ENCODE data around the gene MEIS2. TPM values are rescaled to one million over a fixed set of nuclear protein-coding genes. Genes with fewer than 3 reads are reported as not detected.

MEIS2 gene
- total and polyA plus RNA-seq, 4 donors: 40.1 to 119 (median 72.0) TPM

DNA sequence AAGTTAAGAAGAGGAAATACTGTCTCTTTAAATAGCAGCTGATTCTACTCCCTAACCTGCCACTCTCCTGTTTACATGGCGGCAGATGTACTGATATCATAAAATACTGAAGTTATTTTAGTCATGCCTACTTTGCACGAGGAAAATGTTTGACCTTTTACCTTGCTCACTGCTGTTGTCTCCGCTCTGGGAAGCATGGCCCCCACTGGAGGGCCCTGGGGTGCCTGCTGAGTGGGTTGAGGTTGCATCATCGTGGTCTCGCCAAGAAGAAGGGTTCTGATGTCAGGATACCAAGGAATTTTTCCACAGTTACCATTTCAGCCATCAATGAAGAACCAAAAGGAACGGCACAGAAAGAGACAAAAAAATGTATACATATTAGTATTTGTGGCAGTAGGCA lies 16.7 kb downstream of the MEIS2 start:
- WGBS (ENCODE audit: insufficient coverage): 52% methylated on average over 2 of the region's 6 CpGs

GRCh38 chr15:37081983-37082382 lies 18.4 kb downstream of the MEIS2 start:
- DNase-seq (ENCODE audit: low read depth in 4 of 6, low spot score in 6 of 6): peak in 1 of 6 donors; percentile 18
- H3K4me3 ChIP-seq (ENCODE audit: low read depth, low read length): no peak overlapping the region
- peaks cover 2% of the 10 kb centered on the region for H3K4me1 ChIP-seq (ENCODE audit: control insufficient read depth, insufficient read depth, low read length)
- no peak overlapping the region for H3K27ac ChIP-seq (ENCODE audit: low read depth, low read length)
- peaks cover 3% of the 10 kb centered on the region for H3K36me3 ChIP-seq (ENCODE audit: control insufficient read depth, insufficient read depth, low read length)
- H3K9me3 ChIP-seq (ENCODE audit: control insufficient read depth, insufficient read depth, low read length): no peaks in the 10 kb centered on the region
- 79% methylated on average over 2 of the region's 5 CpGs for WGBS (ENCODE audit: insufficient coverage)
- H3K27me3 ChIP-seq (ENCODE audit: control insufficient read depth, insufficient read depth, low read length): no peaks in the 10 kb centered on the region

More for the DNA sequence above, 16.7 kb downstream of the MEIS2 start:
- no peak for DNase-seq (ENCODE audit: low read depth in 4 of 6, low spot score in 6 of 6)
- H3K27me3 ChIP-seq (ENCODE audit: control insufficient read depth, insufficient read depth, low read length): no peaks in the 10 kb centered on the region
- peaks cover 3% of the 10 kb centered on the region for H3K36me3 ChIP-seq (ENCODE audit: control insufficient read depth, insufficient read depth, low read length)
- H3K4me3 ChIP-seq (ENCODE audit: low read depth, low read length): no peak overlapping the region
- H3K9me3 ChIP-seq (ENCODE audit: control insufficient read depth, insufficient read depth, low read length): no peaks in the 10 kb centered on the region
- no peak overlapping the region for H3K27ac ChIP-seq (ENCODE audit: low read depth, low read length)
- peaks cover 2% of the 10 kb centered on the region for H3K4me1 ChIP-seq (ENCODE audit: control insufficient read depth, insufficient read depth, low read length)

DNA sequence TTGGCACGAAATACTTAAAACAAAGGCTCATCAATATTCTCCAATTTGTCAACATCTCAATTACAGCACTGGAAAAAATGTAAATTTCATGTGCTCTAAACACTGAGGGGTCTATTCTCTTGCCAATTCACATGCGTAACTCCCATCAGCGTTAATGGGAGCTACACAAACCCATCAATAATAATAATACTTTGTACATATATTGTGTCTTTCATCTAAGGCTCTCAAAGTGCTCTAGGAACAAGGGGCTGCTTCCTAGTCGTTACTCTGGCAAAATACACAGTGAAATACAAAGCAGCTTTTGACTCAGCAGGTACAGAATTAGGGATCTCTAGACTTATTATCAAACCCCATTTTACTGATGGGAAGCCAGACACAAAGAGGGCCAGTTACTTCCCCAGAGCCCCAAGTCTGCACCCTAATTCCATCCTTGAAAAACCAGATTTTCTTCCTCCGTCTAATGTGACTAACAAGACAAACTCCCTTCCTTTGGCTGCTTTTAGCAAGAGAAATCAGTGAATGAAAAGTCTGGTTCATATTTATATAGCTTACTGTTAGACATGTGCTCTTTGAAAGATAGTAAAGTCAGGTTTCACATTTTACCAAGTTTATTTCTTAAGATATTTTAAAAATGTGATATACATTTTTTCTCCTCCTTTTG lies 20.0 kb downstream of the MEIS2 start:
- H3K27me3 ChIP-seq (ENCODE audit: control insufficient read depth, insufficient read depth, low read length): no peaks in the 10 kb centered on the region
- no peak overlapping the region for H3K4me3 ChIP-seq (ENCODE audit: low read depth, low read length)
- H3K4me1 ChIP-seq (ENCODE audit: control insufficient read depth, insufficient read depth, low read length): peaks cover 2% of the 10 kb centered on the region
- H3K27ac ChIP-seq (ENCODE audit: low read depth, low read length): no peak overlapping the region
- DNase-seq (ENCODE audit: low read depth in 4 of 6, low spot score in 6 of 6): peak in 2 of 6 donors; percentile 53 to 57
- WGBS (ENCODE audit: insufficient coverage): 40% methylated on average over 1 of the region's 5 CpGs
- H3K36me3 ChIP-seq (ENCODE audit: control insufficient read depth, insufficient read depth, low read length): peaks cover 3% of the 10 kb centered on the region
- no peaks in the 10 kb centered on the region for H3K9me3 ChIP-seq (ENCODE audit: control insufficient read depth, insufficient read depth, low read length)

DNA sequence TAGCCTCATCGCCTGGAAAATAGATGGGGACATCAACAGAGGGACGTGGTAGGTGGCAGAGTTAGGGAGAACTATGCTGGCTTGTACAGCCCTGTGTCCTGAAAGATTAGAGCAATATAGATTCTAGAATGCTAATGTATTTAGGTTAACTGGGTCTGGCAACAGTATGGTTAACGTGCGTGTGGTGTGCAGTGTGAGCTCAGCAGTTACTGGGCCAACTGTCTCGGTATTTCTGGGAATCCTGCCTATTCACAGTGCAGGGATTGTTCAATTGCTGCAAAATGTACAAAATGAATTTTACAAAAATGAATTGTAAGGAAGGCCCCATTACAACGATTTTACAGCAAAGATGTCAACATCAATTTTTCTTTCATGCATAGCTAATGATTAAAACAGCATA lies 20.6 kb downstream of the MEIS2 start:
- 41% methylated on average over 4 of the region's 6 CpGs for WGBS (ENCODE audit: insufficient coverage)
- Histone ChIP-seq H3K27ac (ENCODE audit: low read depth, low read length) (no peak overlapping the region), H3K4me3 (ENCODE audit: low read depth, low read length) (no peak overlapping the region), H3K4me1 (ENCODE audit: control insufficient read depth, insufficient read depth, low read length) (peaks cover 2% of the 10 kb centered on the region), H3K9me3 (ENCODE audit: control insufficient read depth, insufficient read depth, low read length) (no peaks in the 10 kb centered on the region), H3K36me3 (ENCODE audit: control insufficient read depth, insufficient read depth, low read length) (peaks cover 3% of the 10 kb centered on the region), H3K27me3 (ENCODE audit: control insufficient read depth, insufficient read depth, low read length) (no peaks in the 10 kb centered on the region)
- peak in 2 of 6 donors; percentile 89 to 92 for DNase-seq (ENCODE audit: low read depth in 4 of 6, low spot score in 6 of 6)

DNA sequence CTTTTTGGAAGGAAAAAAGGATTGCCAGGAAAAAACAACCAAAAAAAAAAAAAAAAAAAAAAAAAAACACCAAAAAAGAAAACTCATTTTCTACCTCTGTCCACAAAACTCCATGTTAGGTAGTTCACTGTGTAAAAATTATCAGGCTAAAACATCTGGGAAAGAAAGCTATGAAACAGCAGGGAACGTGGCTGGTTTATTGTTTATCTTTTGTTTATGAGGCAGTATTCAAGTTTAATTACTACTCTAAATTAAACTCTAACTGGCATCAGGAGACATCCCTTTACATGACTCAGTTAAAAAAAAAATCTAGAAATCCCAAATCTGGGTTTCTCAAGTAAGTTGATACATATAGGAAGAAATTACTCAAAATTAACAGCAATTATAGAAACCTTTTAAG lies 21.8 kb downstream of the MEIS2 start:
- WGBS (ENCODE audit: insufficient coverage): no CpG with 5 or more reads among the region's 1 CpG
- Histone ChIP-seq H3K9me3 (ENCODE audit: control insufficient read depth, insufficient read depth, low read length) (no peaks in the 10 kb centered on the region), H3K27ac (ENCODE audit: low read depth, low read length) (no peak overlapping the region), H3K27me3 (ENCODE audit: control insufficient read depth, insufficient read depth, low read length) (no peaks in the 10 kb centered on the region), H3K4me1 (ENCODE audit: control insufficient read depth, insufficient read depth, low read length) (peaks cover under 1% of the 10 kb centered on the region), H3K36me3 (ENCODE audit: control insufficient read depth, insufficient read depth, low read length) (peaks cover under 1% of the 10 kb centered on the region), H3K4me3 (ENCODE audit: low read depth, low read length) (no peak overlapping the region)
- peak in 2 of 6 donors; percentile 27 to 84 for DNase-seq (ENCODE audit: low read depth in 4 of 6, low spot score in 6 of 6)

DNA sequence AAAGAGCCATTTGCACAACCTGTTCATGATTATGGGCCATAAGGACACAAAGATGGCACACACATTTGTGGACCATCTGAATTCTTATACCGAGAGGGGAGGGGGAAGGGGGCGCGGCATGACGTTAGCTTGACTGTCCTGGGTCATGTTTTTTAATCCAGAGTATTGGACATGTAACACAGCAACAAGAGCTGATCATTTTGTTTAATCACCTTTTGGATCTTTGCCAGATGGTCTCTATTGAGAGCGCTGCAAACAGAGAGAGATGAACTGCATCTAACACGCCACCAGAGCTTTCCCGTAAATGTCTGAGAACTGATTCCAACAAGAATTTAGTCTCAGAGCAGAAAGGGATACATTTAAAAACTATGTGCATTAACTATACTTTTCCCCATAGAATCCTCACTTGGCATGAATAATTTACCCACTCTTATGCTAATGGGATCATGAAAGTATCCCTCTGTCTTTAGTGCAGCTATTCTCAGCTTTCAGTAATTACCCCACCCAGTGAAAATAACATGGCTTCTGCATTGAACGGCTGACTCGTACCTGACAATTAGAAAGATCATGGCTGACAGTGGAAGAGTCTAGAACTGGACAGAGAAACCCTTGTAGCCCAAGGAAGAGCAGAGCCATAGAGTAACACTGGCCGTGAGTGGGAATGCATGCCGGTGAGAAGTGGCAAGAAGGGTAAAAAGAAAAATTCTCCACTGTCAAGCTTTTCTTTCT lies 22.6 kb downstream of the MEIS2 start:
- 42% methylated on average over 8 of the region's 11 CpGs for WGBS (ENCODE audit: insufficient coverage)
- DNase-seq (ENCODE audit: low read depth in 4 of 6, low spot score in 6 of 6): peak in 2 of 6 donors; percentile 76 to 84
- no peaks in the 10 kb centered on the region for H3K27me3 ChIP-seq (ENCODE audit: control insufficient read depth, insufficient read depth, low read length)
- no peak overlapping the region for H3K4me3 ChIP-seq (ENCODE audit: low read depth, low read length)
- no peaks in the 10 kb centered on the region for H3K4me1 ChIP-seq (ENCODE audit: control insufficient read depth, insufficient read depth, low read length)
- no peaks in the 10 kb centered on the region for H3K36me3 ChIP-seq (ENCODE audit: control insufficient read depth, insufficient read depth, low read length)
- H3K9me3 ChIP-seq (ENCODE audit: control insufficient read depth, insufficient read depth, low read length): no peaks in the 10 kb centered on the region
- H3K27ac ChIP-seq (ENCODE audit: low read depth, low read length): no peak overlapping the region

DNA sequence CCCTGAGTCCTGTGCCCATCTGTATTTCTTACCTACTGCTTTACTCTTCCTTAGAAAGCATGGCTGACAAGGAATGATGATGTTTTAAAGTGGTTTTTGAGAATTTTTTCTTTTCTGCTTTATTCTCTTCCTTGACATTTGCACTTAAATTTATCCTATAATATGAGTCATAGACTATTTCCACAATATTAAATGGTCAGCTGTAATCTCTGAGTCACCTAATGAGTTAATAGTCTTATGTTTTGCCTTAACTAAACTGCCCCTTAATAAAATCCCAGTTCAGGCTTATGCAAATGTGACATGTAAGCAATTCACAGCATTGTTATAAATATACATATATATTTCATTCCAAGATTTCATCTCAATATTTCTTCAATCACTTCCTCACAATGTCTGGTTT lies 23.8 kb downstream of the MEIS2 start:
- Histone ChIP-seq H3K4me3 (ENCODE audit: low read depth, low read length) (no peak overlapping the region), H3K27ac (ENCODE audit: low read depth, low read length) (no peak overlapping the region), H3K36me3 (ENCODE audit: control insufficient read depth, insufficient read depth, low read length) (no peaks in the 10 kb centered on the region), H3K4me1 (ENCODE audit: control insufficient read depth, insufficient read depth, low read length) (no peaks in the 10 kb centered on the region), H3K27me3 (ENCODE audit: control insufficient read depth, insufficient read depth, low read length) (no peaks in the 10 kb centered on the region), H3K9me3 (ENCODE audit: control insufficient read depth, insufficient read depth, low read length) (no peaks in the 10 kb centered on the region)
- no peak for DNase-seq (ENCODE audit: low read depth in 4 of 6, low spot score in 6 of 6)

- H3K4me1 ChIP-seq (ENCODE audit: control insufficient read depth, insufficient read depth, low read length): no peaks in the 10 kb centered on the region
- no peaks in the 10 kb centered on the region for H3K9me3 ChIP-seq (ENCODE audit: control insufficient read depth, insufficient read depth, low read length)
- WGBS (ENCODE audit: insufficient coverage): no CpG with 5 or more reads among the region's 4 CpGs
- no peaks in the 10 kb centered on the region for H3K27me3 ChIP-seq (ENCODE audit: control insufficient read depth, insufficient read depth, low read length)
- no peaks in the 10 kb centered on the region for H3K36me3 ChIP-seq (ENCODE audit: control insufficient read depth, insufficient read depth, low read length)
- H3K27ac ChIP-seq (ENCODE audit: low read depth, low read length): no peak overlapping the region
- DNase-seq (ENCODE audit: low read depth in 4 of 6, low spot score in 6 of 6): no peak
- H3K4me3 ChIP-seq (ENCODE audit: low read depth, low read length): no peak overlapping the region
Measured at GRCh38 chr15:37075777-37076176, 24.6 kb downstream of the MEIS2 start.

DNA sequence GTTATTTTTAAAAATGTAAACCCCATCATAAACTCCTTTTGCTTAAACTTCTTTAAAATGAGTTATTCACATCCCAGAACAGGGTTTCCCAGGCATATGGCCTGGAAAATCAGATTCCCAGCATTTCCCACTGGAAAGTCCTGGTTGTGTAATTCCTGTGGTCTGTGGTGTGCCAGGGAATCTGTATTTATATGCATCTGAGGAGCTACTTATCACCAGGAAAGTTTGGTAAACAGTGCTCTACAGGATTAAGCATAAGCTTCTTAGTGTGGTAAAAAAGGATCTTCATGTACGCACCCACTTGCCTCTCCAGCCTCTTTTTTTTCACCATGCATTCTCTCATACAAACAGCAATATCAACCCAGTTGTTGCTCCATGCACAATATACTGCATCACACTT lies 28.2 kb downstream of the MEIS2 start:
- Histone ChIP-seq H3K4me3 (ENCODE audit: low read depth, low read length) (no peak overlapping the region), H3K27me3 (ENCODE audit: control insufficient read depth, insufficient read depth, low read length) (no peaks in the 10 kb centered on the region), H3K27ac (ENCODE audit: low read depth, low read length) (no peak overlapping the region), H3K36me3 (ENCODE audit: control insufficient read depth, insufficient read depth, low read length) (no peaks in the 10 kb centered on the region), H3K4me1 (ENCODE audit: control insufficient read depth, insufficient read depth, low read length) (no peaks in the 10 kb centered on the region), H3K9me3 (ENCODE audit: control insufficient read depth, insufficient read depth, low read length) (no peaks in the 10 kb centered on the region)
- WGBS (ENCODE audit: insufficient coverage): 100% methylated on average over 1 of the region's 1 CpG
- no peak for DNase-seq (ENCODE audit: low read depth in 4 of 6, low spot score in 6 of 6)

GRCh38 chr15:37071134-37071533 lies 29.2 kb downstream of the MEIS2 start:
- Histone ChIP-seq H3K4me3 (ENCODE audit: low read depth, low read length) (no peak overlapping the region), H3K9me3 (ENCODE audit: control insufficient read depth, insufficient read depth, low read length) (no peaks in the 10 kb centered on the region), H3K4me1 (ENCODE audit: control insufficient read depth, insufficient read depth, low read length) (no peaks in the 10 kb centered on the region), H3K27me3 (ENCODE audit: control insufficient read depth, insufficient read depth, low read length) (no peaks in the 10 kb centered on the region), H3K27ac (ENCODE audit: low read depth, low read length) (no peak overlapping the region), H3K36me3 (ENCODE audit: control insufficient read depth, insufficient read depth, low read length) (peaks cover 4% of the 10 kb centered on the region)
- no CpG with 5 or more reads among the region's 3 CpGs for WGBS (ENCODE audit: insufficient coverage)
- DNase-seq (ENCODE audit: low read depth in 4 of 6, low spot score in 6 of 6): peak in 1 of 6 donors; percentile 18
